ENCODE results near the gene DPP10.

Gene DPP10

GRCh38 chr2:114933671-114934241 lies 491.3 kb downstream of the DPP10 start:
- DNase-seq = no peak
- H3K36me3 ChIP-seq (ENCODE audit: control insufficient read depth, insufficient read depth, low read length) = no peaks in the 10 kb centered on the region
- H4K8ac ChIP-seq (ENCODE audit: low read depth, low read length) = no peak overlapping the region
- no peaks in the 10 kb centered on the region for H3K79me1 ChIP-seq (ENCODE audit: low read length)
- H3K4ac ChIP-seq (ENCODE audit: low read depth, low read length) = no peak overlapping the region
- no peak overlapping the region for H3K27ac ChIP-seq (ENCODE audit: low read depth, low read length)
- no peaks in the 10 kb centered on the region for H3K4me1 ChIP-seq (ENCODE audit: control insufficient read depth, low read depth, low read length)
- H3K9ac ChIP-seq (ENCODE audit: low read length) = no peak overlapping the region
- no peak overlapping the region for H2AK5ac ChIP-seq (ENCODE audit: low read length)
- no peaks in the 10 kb centered on the region for H3K79me2 ChIP-seq (ENCODE audit: control insufficient read depth, insufficient read depth, low read length)
- H3K27me3 ChIP-seq (ENCODE audit: insufficient read depth, low read length, poor library complexity) = no peaks in the 10 kb centered on the region
- H2BK5ac ChIP-seq (ENCODE audit: low read length) = no peak overlapping the region
- H3K4me3 ChIP-seq (ENCODE audit: low read length) = no peak overlapping the region
- no peak overlapping the region for H3K4me2 ChIP-seq (ENCODE audit: low read length)
- no peak overlapping the region for H2BK15ac ChIP-seq (replicated peaks; ENCODE audit: low read depth)
- no peak overlapping the region for H3K23ac ChIP-seq (ENCODE audit: low read length)
- H3K18ac ChIP-seq (ENCODE audit: low read length) = no peak overlapping the region
- no CpG with 5 or more reads among the region's 4 CpGs for WGBS (ENCODE audit: extremely low coverage, insufficient coverage, low lambda C conversion rate)
- H3K56ac ChIP-seq (ENCODE audit: low read length) = no peak overlapping the region
- no peak overlapping the region for H4K5ac ChIP-seq (ENCODE audit: low read length)
- no peak overlapping the region for H2BK120ac ChIP-seq (ENCODE audit: low read depth, low read length)

GRCh38 chr2:114935031-114935430 lies 492.6 kb downstream of the DPP10 start:
- Histone ChIP-seq H3K79me1 (ENCODE audit: low read length) (no peaks in the 10 kb centered on the region), H3K27me3 (ENCODE audit: insufficient read depth, low read length, poor library complexity) (no peaks in the 10 kb centered on the region), H3K27ac (ENCODE audit: low read depth, low read length) (no peak overlapping the region), H2BK120ac (ENCODE audit: low read depth, low read length) (no peak overlapping the region), H4K8ac (ENCODE audit: low read depth, low read length) (no peak overlapping the region), H3K9ac (ENCODE audit: low read length) (no peak overlapping the region), H3K4me1 (ENCODE audit: control insufficient read depth, low read depth, low read length) (no peaks in the 10 kb centered on the region), H2BK5ac (ENCODE audit: low read length) (no peak overlapping the region), H3K23ac (ENCODE audit: low read length) (no peak overlapping the region), H3K56ac (ENCODE audit: low read length) (no peak overlapping the region), H3K36me3 (ENCODE audit: control insufficient read depth, insufficient read depth, low read length) (no peaks in the 10 kb centered on the region), H2AK5ac (ENCODE audit: low read length) (no peak overlapping the region), H3K18ac (ENCODE audit: low read length) (no peak overlapping the region), H3K79me2 (ENCODE audit: control insufficient read depth, insufficient read depth, low read length) (no peaks in the 10 kb centered on the region), H3K4me3 (ENCODE audit: low read length) (no peak overlapping the region), H4K5ac (ENCODE audit: low read length) (no peak overlapping the region), H3K4me2 (ENCODE audit: low read length) (no peak overlapping the region), H3K4ac (ENCODE audit: low read depth, low read length) (no peak overlapping the region), H2BK15ac (replicated peaks; ENCODE audit: low read depth) (no peak overlapping the region)
- no CpG with 5 or more reads among the region's 7 CpGs for WGBS (ENCODE audit: extremely low coverage, insufficient coverage, low lambda C conversion rate)
- no peak for DNase-seq

GRCh38 chr2:114937366-114937930 lies 495.0 kb downstream of the DPP10 start:
- Histone ChIP-seq H3K4me1 (ENCODE audit: control insufficient read depth, low read depth, low read length) (no peaks in the 10 kb centered on the region), H3K56ac (ENCODE audit: low read length) (no peak overlapping the region), H3K9ac (ENCODE audit: low read length) (no peak overlapping the region), H3K4me2 (ENCODE audit: low read length) (no peak overlapping the region), H3K79me2 (ENCODE audit: control insufficient read depth, insufficient read depth, low read length) (no peaks in the 10 kb centered on the region), H4K8ac (ENCODE audit: low read depth, low read length) (no peak overlapping the region), H3K79me1 (ENCODE audit: low read length) (no peaks in the 10 kb centered on the region), H4K5ac (ENCODE audit: low read length) (no peak overlapping the region), H3K4ac (ENCODE audit: low read depth, low read length) (no peak overlapping the region), H3K36me3 (ENCODE audit: control insufficient read depth, insufficient read depth, low read length) (no peaks in the 10 kb centered on the region), H2AK5ac (ENCODE audit: low read length) (no peak overlapping the region), H3K18ac (ENCODE audit: low read length) (no peak overlapping the region), H3K4me3 (ENCODE audit: low read length) (no peak overlapping the region), H2BK15ac (replicated peaks; ENCODE audit: low read depth) (no peak overlapping the region), H2BK120ac (ENCODE audit: low read depth, low read length) (no peak overlapping the region), H3K27ac (ENCODE audit: low read depth, low read length) (no peak overlapping the region), H2BK5ac (ENCODE audit: low read length) (no peak overlapping the region), H3K23ac (ENCODE audit: low read length) (no peak overlapping the region), H3K27me3 (ENCODE audit: insufficient read depth, low read length, poor library complexity) (no peaks in the 10 kb centered on the region)
- no CpG with 5 or more reads among the region's 9 CpGs for WGBS (ENCODE audit: extremely low coverage, insufficient coverage, low lambda C conversion rate)
- DNase-seq = no peak

- no peak overlapping the region for H2BK120ac ChIP-seq (ENCODE audit: low read depth, low read length)
- H3K23ac ChIP-seq (ENCODE audit: low read length) = no peak overlapping the region
- H3K4me3 ChIP-seq (ENCODE audit: low read length) = no peak overlapping the region
- H3K9ac ChIP-seq (ENCODE audit: low read length) = no peak overlapping the region
- no peak overlapping the region for H3K18ac ChIP-seq (ENCODE audit: low read length)
- H3K79me2 ChIP-seq (ENCODE audit: control insufficient read depth, insufficient read depth, low read length) = no peaks in the 10 kb centered on the region
- no peak for DNase-seq
- no peak overlapping the region for H2AK5ac ChIP-seq (ENCODE audit: low read length)
- no peak overlapping the region for H4K8ac ChIP-seq (ENCODE audit: low read depth, low read length)
- H3K36me3 ChIP-seq (ENCODE audit: control insufficient read depth, insufficient read depth, low read length) = no peaks in the 10 kb centered on the region
- no peak overlapping the region for H3K4ac ChIP-seq (ENCODE audit: low read depth, low read length)
- H2BK15ac ChIP-seq (replicated peaks; ENCODE audit: low read depth) = no peak overlapping the region
- no peak overlapping the region for H3K56ac ChIP-seq (ENCODE audit: low read length)
- H3K4me2 ChIP-seq (ENCODE audit: low read length) = no peak overlapping the region
- no CpG with 5 or more reads among the region's 3 CpGs for WGBS (ENCODE audit: extremely low coverage, insufficient coverage, low lambda C conversion rate)
- H3K79me1 ChIP-seq (ENCODE audit: low read length) = no peaks in the 10 kb centered on the region
- H2BK5ac ChIP-seq (ENCODE audit: low read length) = no peak overlapping the region
- H3K27ac ChIP-seq (ENCODE audit: low read depth, low read length) = no peak overlapping the region
- no peaks in the 10 kb centered on the region for H3K4me1 ChIP-seq (ENCODE audit: control insufficient read depth, low read depth, low read length)
- H3K27me3 ChIP-seq (ENCODE audit: insufficient read depth, low read length, poor library complexity) = no peaks in the 10 kb centered on the region
- no peak overlapping the region for H4K5ac ChIP-seq (ENCODE audit: low read length)
Measured at GRCh38 chr2:114940785-114941458, 498.5 kb downstream of the DPP10 start.

- no peak overlapping the region for H4K5ac ChIP-seq (ENCODE audit: low read length)
- no peak overlapping the region for H3K23ac ChIP-seq (ENCODE audit: low read length)
- H3K4ac ChIP-seq (ENCODE audit: low read depth, low read length) = no peak overlapping the region
- no CpG with 5 or more reads among the region's 2 CpGs for WGBS (ENCODE audit: extremely low coverage, insufficient coverage, low lambda C conversion rate)
- H3K79me1 ChIP-seq (ENCODE audit: low read length) = no peaks in the 10 kb centered on the region
- no peaks in the 10 kb centered on the region for H3K4me1 ChIP-seq (ENCODE audit: control insufficient read depth, low read depth, low read length)
- H3K9ac ChIP-seq (ENCODE audit: low read length) = no peak overlapping the region
- H4K8ac ChIP-seq (ENCODE audit: low read depth, low read length) = no peak overlapping the region
- no peaks in the 10 kb centered on the region for H3K79me2 ChIP-seq (ENCODE audit: control insufficient read depth, insufficient read depth, low read length)
- no peak overlapping the region for H2AK5ac ChIP-seq (ENCODE audit: low read length)
- no peak overlapping the region for H3K4me2 ChIP-seq (ENCODE audit: low read length)
- H3K18ac ChIP-seq (ENCODE audit: low read length) = no peak overlapping the region
- H3K4me3 ChIP-seq (ENCODE audit: low read length) = no peak overlapping the region
- no peaks in the 10 kb centered on the region for H3K27me3 ChIP-seq (ENCODE audit: insufficient read depth, low read length, poor library complexity)
- no peak overlapping the region for H2BK15ac ChIP-seq (replicated peaks; ENCODE audit: low read depth)
- H2BK120ac ChIP-seq (ENCODE audit: low read depth, low read length) = no peak overlapping the region
- H3K56ac ChIP-seq (ENCODE audit: low read length) = no peak overlapping the region
- no peak for DNase-seq
- no peak overlapping the region for H2BK5ac ChIP-seq (ENCODE audit: low read length)
- H3K36me3 ChIP-seq (ENCODE audit: control insufficient read depth, insufficient read depth, low read length) = no peaks in the 10 kb centered on the region
- no peak overlapping the region for H3K27ac ChIP-seq (ENCODE audit: low read depth, low read length)
Measured at GRCh38 chr2:114949228-114949804, 506.9 kb downstream of the DPP10 start.

Data from mesendoderm (in vitro differentiated cells).